ENCODE measurements around the gene KLF2.

DNA sequence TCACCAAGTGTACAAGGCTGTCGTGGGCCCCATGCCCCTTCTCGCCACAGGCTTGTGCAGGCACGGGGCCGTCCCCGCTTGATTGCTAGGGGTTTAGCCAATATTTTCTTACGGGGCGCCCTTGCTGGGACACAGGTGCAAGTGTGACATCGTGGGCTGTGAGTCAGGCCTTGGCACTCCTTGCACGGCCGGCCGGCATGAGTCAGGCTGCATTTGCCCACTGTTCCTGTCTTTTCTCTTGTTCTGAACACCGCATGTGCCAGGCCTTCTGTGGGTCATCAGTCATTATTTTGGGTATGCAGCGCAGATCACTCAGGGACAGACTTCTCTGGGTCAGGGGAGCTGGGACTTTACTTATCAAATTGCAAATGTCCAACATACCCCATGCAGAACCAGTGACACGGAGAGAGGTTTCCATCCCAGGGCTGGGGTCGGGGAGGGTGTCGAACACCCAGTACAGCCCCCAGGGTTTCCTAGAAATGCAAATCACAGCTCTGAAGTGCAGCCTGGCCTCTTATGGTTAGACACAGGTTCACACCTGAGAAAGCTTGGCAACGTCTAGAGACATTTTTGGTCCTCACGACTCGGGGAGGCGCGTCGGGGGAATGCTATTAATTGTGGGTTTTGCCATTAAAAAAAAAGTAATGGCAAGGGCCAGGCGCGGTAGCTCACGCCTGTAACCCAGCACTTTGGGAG lies 22.5 kb upstream of the KLF2 start:
- TF ChIP-seq, protein P1, sequence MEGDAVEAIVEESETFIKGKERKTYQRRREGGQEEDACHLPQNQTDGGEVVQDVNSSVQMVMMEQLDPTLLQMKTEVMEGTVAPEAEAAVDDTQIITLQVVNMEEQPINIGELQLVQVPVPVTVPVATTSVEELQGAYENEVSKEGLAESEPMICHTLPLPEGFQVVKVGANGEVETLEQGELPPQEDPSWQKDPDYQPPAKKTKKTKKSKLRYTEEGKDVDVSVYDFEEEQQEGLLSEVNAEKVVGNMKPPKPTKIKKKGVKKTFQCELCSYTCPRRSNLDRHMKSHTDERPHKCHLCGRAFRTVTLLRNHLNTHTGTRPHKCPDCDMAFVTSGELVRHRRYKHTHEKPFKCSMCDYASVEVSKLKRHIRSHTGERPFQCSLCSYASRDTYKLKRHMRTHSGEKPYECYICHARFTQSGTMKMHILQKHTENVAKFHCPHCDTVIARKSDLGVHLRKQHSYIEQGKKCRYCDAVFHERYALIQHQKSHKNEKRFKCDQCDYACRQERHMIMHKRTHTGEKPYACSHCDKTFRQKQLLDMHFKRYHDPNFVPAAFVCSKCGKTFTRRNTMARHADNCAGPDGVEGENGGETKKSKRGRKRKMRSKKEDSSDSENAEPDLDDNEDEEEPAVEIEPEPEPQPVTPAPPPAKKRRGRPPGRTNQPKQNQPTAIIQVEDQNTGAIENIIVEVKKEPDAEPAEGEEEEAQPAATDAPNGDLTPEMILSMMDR (IDR thresholded peaks at IDR 0.05): no peak
- TF ChIP-seq POLR2A (IDR thresholded peaks at IDR 0.05): no peak

Measured in body of pancreas (tissue), 4 donors.